ENCODE measurements around the gene GGT7. TPM values are rescaled to one million over a fixed set of nuclear protein-coding genes. Genes with fewer than 3 reads are reported as not detected.
"Not testable (repeated sequence)": the region's sequence is repeated elsewhere in the genome, so short reads cannot be mapped to it uniquely, and the experiment has no call there.

The GGT7 gene, protein sequence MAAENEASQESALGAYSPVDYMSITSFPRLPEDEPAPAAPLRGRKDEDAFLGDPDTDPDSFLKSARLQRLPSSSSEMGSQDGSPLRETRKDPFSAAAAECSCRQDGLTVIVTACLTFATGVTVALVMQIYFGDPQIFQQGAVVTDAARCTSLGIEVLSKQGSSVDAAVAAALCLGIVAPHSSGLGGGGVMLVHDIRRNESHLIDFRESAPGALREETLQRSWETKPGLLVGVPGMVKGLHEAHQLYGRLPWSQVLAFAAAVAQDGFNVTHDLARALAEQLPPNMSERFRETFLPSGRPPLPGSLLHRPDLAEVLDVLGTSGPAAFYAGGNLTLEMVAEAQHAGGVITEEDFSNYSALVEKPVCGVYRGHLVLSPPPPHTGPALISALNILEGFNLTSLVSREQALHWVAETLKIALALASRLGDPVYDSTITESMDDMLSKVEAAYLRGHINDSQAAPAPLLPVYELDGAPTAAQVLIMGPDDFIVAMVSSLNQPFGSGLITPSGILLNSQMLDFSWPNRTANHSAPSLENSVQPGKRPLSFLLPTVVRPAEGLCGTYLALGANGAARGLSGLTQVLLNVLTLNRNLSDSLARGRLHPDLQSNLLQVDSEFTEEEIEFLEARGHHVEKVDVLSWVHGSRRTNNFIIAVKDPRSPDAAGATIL
- total RNA-seq, result 27.3 TPM

DNA sequence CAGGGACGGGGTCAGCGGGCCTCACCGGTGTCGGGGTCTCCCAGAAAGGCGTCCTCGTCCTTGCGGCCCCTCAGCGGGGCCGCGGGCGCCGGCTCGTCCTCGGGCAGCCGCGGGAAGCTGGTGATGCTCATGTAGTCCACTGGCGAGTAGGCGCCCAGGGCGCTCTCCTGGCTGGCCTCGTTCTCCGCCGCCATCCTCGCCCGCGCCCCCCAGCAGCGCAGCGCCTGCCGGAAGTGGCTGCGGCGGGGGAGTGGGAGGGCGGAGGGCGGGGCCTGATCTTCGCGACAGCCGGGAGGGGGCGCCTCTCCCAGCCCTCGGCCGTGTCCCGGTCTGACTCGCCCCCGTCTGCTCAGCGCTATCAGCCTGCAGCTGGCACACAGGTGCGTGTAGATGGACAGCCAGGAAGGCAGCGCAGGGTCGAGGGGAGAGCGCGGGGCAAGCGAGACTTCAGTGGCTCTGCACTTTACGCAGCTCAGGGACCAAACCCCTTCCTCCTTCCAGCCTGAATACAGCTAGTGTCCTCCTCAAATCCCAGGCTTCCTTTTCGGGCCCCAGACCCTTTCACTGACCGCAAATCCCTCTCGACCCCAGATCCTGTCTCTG is at the start of gene GGT7:
GGT7 (minus strand) TSS at position 235 of the 603 bp plus-strand sequence; CDS start at position 194, 41 bp downstream.
- DNase-seq (ENCODE audit: low spot score), result peak; percentile 86

DNA sequence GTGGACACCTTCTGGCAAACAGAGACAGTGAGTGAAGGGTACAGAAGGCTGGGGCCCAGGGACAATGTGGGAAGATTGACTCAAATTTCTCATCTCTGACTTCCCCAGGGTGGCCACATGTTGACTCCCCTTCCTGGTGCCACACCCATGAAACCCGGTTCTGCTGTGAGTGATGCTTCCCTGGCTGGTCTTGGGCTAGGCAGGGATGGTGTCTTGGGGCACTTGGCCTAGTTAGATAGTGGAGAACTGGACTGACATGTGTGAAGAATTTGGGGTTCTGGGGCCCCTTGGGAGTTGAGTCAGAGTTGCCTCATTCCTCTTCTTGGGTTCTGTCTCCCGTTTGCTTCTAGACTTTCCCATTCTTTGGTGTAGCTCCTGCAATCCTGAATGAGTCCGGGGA is 48.8 kb upstream of the GGT7 start:
- no peak for DNase-seq (ENCODE audit: low spot score)

DNA sequence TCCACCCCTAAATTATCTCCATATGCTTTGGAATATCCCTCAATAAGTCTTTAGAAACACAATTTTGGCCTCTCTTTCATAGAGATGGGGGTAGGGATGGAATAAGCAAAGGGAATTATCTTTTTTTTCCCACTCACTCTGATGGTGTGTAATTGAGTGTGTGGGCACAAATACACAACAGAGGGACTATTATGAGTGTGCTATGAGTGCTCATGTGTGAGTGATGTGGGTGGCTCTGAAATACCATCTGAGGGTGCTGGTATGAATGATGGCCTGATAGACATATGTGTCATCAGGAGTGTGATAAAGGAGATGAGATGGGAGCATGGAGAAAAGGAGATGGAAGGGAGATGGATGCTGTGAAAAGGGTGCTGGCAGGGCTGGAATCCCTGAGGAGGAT is 47.4 kb upstream of the GGT7 start:
- DNase-seq (ENCODE audit: low spot score), result no peak

DNA sequence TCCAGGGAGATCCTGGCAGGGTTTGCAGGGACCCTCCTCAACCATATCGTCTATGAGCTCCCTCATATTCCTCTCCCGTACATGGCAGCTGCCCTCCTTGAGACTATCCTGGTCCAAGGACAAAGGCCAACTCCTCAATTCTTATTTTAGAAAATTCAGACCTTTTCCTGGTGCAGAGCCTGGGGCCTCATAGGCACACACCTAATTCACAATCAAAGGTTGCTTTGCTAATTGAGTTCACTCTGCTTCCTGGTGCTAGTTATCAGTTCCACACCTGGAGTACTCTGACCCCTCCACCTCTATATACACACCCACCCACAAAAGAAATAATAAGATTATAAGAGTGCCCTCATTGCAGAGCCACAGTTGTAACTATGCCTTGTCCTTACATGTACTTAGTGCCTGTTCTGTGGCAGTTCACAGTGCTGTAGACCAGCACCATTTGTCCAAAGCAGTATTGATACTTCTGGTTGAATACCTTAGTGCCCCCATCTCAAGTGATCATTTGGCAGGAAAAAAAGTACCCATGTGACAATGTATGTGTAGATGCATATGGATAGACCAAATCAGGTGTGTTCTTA is 44.2 kb upstream of the GGT7 start:
- DNase-seq (ENCODE audit: low spot score), result no peak

DNA sequence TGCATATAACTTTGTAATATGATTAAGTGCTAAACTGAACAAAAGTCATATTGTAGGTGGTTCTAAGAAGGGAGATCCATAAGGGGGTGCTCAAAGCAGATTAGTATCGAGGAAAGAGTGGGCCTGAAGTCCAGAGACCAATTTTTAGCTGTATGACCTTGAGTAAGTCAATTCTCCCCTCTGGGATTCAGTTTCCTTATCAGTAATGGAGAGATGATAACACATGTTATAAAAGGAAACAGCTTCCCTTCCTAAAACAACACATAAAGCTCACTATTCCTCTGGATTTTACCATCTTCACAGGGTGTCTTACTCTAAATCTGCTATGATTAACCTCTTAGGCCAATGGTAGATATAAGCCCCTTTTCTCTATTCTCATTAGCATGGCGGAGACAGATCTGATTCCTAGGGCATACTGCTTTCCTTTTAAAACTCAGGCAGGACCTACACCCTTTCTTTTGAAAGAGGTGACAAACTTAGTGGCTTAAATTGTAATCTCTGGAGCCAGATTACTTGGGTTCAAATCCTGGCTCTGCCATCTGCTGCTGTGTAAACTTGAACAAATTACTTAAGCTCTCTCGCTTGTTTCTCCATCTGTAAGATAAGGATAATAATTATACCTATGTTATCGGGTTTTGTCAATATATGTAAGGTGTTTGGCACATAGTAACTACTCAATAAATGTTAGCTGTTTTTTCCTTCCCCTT is 43.2 kb upstream of the GGT7 start:
- no peak for DNase-seq (ENCODE audit: low spot score)

DNA sequence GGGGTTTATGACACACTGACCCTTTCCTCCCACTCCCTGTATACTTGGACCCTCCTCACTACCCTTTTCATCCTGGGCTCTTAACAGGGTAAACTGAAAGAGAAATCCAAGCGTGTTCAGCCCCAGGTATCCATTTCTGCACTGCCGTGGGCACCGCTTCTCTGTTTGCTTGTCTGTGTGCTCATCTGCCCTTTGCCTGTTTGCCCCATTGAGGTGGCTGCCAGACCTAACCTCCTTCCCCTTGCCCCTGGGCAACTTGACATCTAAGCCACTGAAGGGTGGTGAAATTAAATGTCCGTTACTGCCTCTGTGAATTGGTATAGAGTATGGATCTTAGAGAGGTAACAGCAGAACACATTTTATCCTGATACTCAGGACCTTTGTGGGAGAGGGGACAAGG is 42.5 kb upstream of the GGT7 start:
- DNase-seq (ENCODE audit: low spot score), result no peak

DNA sequence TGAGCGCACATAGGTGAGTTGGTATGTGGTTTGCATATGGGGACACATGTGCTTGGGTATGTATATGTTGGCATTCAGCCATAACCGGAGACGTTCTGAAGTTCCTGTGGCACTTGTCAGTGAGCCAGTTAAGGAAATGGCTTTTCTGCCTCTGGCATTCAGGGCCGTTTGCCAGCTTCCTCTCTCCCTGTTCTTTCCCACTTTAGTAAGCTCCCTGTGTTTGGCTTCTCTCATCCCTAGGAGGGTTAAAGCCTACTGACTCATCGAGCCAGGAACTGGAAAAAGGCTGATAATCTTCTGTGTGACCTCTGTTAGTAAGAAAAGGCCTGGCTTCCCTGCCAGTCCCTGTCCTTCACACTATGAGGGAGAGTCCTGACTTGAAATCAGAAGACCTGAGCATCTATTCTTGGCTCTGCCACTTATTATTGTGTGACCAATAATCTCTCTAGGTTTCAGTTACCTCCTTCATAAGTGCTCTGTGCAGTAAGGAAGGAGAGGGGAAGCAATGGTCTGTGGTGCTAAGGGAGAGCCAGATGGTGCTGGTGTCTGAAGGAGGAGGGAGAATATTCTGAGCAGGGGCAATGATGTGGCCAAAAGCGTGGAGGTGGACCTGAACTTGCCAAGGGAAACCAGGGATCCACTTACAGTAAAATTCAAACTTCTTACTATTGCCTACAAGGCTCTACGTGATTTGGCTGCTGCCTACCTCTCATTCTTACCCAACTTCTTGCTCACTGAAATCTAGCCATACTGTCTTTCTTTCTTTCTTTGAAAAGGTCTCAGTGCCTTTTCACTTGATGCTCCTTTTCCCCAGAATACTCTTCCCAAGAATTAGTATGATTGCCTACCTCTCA is 35.2 kb upstream of the GGT7 start:
- peak; percentile 63 for DNase-seq (ENCODE audit: low spot score)

DNA sequence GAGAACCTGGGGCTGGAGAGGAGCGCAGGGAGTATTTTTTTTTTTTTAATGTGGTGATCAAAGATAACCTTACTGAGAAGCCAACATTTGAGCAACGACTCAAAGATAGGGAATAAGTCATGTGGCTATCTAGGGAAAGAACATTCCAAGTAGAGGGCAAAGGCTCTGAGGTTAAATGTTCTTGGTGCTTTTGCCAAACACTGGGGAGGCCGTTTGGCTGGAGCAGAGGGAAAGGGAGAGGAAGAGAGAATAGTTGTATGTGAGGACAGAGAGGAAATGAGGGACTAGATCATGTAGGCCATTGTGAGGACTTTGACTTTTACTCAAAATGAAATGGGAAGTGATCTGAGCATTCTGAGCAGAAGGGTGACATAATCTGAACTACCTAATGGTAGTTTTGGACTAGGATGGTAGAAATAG is 31.6 kb upstream of the GGT7 start:
- DNase-seq (ENCODE audit: low spot score), result no peak

DNA sequence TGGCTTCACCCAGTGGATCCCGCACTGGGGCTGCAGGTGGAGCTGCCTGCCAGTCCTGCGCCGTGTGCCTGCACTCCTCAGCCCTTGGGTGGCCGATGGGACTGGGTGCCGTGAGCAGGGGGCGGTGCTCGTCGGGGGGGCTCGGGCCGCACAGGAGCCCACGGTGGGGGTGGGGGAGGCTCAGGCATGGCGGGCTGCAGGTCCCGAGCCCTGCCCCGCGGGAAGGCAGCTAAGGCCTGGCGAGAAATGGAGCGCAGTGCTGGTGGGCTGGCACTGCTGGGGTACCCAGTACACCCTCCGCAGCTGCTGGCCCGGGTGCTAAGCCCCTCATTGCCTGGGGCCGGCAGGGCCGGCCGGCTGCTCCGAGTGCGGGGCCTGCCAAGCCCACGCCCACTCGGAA is 26.1 kb upstream of the GGT7 start:
- DNase-seq (ENCODE audit: low spot score), result not testable (repeated sequence)

DNA sequence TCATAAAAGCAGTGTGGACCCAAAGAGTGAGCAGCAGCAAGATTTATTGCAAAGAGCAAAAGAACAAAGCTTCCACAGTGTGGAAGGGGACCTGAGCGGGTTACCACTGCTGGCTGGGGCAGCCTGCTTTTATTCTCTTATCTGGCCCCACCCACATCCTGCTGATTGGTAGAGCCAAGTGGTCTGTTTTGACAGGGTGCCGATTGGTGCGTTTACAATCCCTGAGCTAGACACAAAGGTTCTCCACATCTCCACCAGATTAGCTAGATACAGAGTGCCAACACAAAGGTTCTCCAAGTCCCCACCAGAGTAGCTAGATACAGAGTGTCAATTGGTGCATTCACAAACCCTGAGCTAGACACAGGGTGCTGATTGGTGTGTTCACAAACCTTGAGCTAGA is 25.5 kb upstream of the GGT7 start:
- not testable (repeated sequence) for DNase-seq (ENCODE audit: low spot score)

DNA sequence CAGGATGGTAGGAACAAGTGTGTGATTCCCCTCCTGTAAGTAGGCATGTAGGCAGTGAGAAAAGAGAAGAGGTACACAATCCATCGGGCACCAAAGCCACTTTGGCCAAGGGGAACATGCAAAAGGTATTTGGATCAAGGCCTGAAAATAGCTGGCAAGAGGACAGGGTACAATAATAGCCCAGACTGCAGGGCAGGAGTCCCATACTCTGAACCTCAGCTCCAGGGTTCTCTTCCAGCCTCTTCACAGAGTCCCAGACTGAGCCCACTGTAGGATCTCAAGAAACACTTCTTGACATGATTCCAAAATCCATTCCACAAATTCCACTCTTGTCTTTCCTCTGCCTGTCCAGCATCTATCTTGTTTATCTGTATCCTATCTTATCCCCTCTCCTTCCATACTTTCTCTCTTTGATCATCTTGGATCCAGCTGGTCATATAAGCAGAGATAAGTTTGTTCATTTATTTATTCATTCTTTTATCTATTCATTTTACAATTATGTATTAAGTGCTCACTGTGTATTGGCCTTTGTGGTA is 23.5 kb upstream of the GGT7 start:
- DNase-seq (ENCODE audit: low spot score), result no peak

DNA sequence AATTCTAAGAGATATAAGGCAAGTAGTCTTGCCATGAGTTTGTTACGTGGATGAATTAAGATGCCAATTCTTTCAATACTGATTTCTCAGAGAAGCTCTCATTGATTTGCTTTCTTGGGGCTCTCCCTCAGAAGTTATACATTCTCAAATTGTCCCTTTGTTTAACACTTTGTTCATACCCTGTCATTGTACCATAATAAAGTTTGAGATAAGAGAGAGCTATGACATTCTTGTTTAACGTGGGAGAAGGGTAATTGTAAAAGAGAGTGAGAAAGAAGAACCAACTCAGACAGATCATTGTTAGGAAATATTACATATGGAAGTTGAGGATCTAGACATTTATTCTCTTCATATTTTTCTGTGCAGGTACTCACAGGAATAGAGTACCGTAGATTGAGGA is 22.8 kb upstream of the GGT7 start:
- DNase-seq (ENCODE audit: low spot score), result no peak

DNA sequence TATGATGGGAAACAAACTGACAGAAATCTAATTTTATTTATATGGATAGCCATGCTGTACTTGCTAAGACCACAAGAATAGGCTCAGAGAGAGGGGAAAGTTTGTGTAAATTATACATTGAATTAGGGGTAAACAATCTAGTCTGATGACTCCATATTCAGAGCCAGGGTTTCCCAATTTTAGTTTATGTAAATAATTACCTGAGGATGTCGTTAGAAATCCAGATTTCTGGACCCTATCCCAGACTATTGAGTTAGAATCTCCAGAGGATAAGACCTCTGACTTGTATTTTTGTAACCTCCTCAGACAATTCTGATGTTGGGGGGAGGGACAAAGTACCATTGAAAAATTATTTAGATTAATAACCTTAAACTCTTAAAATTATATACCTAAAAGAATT is 22.1 kb upstream of the GGT7 start:
- no peak for DNase-seq (ENCODE audit: low spot score)

DNA sequence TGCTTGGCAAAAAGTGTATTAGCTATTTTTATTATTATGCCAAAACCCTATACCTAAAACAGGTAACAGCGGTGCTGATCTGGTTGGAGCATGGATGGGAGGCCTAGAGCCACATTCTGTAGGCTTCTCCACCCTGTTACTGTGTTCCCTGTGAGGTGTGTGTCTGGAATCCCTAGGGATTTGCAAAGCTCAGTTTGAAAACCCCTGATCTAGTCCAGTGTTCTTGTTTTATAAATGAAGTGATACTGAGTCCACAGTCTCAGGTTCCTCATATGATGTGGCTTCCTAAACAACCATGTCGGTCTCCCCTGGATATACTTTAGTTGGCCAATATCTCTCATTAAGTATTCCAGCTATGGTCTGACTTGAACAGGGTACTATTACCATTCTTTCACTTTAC is 20.0 kb upstream of the GGT7 start:
- DNase-seq (ENCODE audit: low spot score), result no peak

DNA sequence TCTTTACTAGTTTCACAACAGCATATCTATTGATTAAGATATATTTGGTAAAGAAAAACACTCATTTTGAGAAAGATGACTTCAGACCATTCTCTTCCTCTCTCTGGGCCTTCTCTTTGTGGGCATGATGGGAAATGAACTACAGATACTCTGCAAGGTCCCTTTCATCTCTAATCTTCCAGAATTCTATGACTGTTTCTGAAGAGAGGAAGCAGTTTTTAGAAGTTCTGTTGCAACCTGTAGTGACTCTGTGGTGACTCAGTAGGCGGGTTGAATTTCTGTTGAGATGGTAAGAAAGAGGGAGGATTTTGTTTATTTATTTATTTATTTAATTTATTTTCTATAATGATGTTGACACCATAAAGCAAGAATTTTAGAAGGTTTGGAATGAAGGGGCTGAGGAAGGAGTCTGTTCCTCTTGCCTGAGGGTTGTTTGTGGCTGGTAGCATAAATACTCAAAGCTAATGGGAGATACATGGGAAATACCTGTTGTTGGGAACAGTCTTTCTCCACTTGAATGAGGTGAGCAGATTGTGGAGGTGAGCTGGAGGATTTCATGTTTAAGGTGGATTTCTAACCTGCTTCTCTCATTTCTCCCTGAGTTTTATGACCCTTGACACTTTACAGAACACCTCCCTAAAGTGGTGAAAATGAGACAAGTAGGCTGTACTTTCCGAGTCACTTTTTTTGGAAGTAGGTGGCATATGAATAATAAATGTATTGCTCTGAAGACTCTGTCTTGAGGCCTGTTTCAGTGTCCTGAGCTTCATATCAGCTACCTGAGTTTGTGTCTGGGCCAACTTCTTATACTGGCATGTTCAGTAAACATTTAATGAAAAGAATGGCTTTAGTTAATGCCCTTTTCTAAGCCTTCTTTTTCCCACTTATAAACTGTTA is 18.8 kb upstream of the GGT7 start:
- no peak for DNase-seq (ENCODE audit: low spot score)

DNA sequence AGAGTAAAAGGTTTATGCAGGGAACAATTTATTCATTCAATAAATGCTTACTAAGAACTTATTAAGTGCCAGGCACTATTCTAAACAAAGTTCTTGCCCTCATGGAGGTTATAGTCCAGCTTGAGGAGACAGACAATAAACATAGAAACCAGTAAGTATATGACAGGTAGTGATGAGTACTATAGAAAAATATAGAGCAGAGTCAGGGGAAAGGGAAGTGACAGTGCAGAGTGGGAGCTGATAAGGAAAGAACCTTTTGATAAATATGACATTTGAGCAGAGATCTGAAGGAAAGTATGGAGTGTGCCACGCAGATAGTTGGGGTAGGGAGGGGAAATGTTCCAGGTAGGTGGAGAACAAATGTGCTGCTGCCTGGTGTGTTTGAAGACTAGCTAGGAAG is 15.8 kb upstream of the GGT7 start:
- no peak for DNase-seq (ENCODE audit: low spot score)

DNA sequence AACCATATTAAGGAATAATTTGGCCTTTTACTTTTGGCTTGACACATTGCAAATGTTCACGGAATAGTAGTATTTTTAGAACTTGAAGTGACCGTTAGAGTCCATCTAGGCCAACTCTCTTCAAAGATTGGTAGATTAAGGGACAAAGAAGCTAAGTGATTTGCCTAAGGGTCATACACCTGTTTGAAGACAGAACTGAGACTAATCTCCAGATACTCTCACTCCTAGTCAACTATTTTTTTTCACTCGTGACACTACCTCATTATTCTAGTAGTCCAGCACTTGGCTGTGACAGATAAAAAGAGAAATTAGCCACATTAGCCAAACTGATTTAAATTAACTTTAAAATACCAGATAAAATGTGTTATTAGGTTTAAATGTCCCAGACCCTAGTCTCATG is 14.4 kb upstream of the GGT7 start:
- DNase-seq (ENCODE audit: low spot score), result no peak

DNA sequence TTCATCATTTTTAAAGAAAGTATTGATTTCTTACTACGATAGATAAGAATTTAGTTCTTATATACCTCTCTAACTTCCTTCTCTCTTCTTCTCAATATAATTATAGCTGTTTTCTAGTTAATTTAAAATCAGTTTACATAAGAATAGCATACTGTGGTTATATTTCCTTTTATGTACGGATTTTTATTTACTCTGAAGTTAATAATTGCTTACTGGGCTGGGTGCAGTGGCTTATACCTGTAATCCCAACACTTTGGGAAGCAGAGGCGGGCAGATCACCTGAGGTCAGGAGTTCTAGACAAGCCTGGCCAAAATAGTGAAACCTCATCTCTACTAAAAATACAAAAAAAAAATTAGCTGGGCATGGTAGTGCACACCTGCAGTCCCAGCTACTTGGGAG is 13.5 kb upstream of the GGT7 start:
- DNase-seq (ENCODE audit: low spot score), result no peak

DNA sequence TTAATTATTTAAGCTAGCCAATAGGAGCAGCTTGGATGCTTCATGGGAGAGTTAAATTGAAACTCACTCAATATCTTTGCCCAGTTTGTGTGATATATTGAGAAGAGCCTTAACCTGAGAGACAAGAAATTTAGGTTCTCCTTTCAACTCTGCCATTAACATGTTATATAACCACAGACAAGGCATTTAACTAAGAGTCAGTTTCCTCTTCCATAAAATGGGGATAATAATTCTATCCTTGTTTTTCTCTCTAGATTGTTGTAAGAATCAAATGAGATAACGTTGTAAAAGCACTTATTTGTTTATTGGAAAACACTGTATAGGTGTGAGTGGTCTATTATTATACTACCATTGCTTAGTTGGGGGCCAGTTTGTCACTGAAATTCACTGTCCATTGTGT is 11.6 kb upstream of the GGT7 start:
- no peak for DNase-seq (ENCODE audit: low spot score)

DNA sequence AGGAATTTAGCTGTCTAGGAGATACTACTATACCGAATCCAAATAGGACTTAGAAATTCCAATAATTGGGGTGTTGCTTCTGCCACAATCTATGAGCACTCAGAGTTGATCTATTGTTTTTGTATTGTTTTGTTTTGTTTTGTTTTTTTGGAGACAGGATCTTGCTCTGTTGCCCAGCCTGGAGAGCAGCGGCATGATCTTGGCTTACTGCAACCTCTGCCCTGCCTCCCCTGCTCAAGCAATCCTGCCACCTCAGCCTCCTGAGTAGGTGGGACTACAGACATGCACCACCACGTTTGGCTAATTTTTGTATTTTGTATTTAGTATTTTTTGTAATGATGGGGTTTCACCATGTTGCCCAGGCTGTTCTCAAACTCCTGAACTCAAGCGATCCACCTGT is 11.2 kb upstream of the GGT7 start:
- DNase-seq (ENCODE audit: low spot score), result no peak

Data from ureter (tissue), 1 donor.